Calu3 (cell line): ENCODE data around the gene LRRC1. TPM values are rescaled to one million over a fixed set of nuclear protein-coding genes. Genes with fewer than 3 reads are reported as not detected.

Experiments used
- BruUV-seq: library from RNA; stranded (reverse); fragments of 400-500 nt; replicated peaks from 2 replicates; lab custom pipeline; 2021; lab: Mats Ljungman, UMichigan
- CTCF ChIA-PET: fragments of 300-600 bp; sonication (Branson Sonifier 250); formaldehyde crosslinking; loops from one replicate; lab custom pipeline; 2022; ENCODE audit warnings: antibody characterized with exemption; lab: Charles Lee
- DNase-seq: peaks from one replicate; pipeline ENCODE4 v3.0.0; 2022
- H3K27ac Mint-ChIP-seq: one replicate; pipeline ENCODE4 v1.8.0; 2022; ENCODE audit warnings: mixed read lengths; ENCODE audit not compliant: unreplicated experiment
- H3K27me3 Mint-ChIP-seq: one replicate; pipeline ENCODE4 v1.8.0; 2022; ENCODE audit warnings: mixed read lengths; ENCODE audit not compliant: unreplicated experiment
- H3K36me3 Mint-ChIP-seq: one replicate; pipeline ENCODE4 v1.8.0; 2022; ENCODE audit warnings: mild to moderate bottlenecking, moderate library complexity, mixed read lengths; ENCODE audit not compliant: insufficient read depth, unreplicated experiment
- H3K4me1 Mint-ChIP-seq: one replicate; pipeline ENCODE4 v1.8.0; 2022; ENCODE audit warnings: mild to moderate bottlenecking, low read depth, mixed read lengths; ENCODE audit not compliant: unreplicated experiment
- H3K4me3 Mint-ChIP-seq: one replicate; pipeline ENCODE4 v1.8.0; 2022; ENCODE audit warnings: mild to moderate bottlenecking, low read depth, moderate library complexity, mixed read lengths; ENCODE audit not compliant: unreplicated experiment
- H3K9me3 Mint-ChIP-seq: one replicate; pipeline ENCODE4 v1.8.0; 2022; ENCODE audit warnings: low read depth, mixed read lengths; ENCODE audit not compliant: unreplicated experiment
- CTCF ChIP-seq: fragments of 200-600 bp; IDR thresholded peaks from one replicate; pipeline ENCODE4 v1.8.0; 2022; ENCODE audit warnings: antibody characterized with exemption; ENCODE audit not compliant: unreplicated experiment
- intact Hi-C: fragments of 100-400 bp; cut with micrococcal nuclease; formaldehyde crosslinking; loops from one replicate; pipeline ENCODE4 v1.10.0; 2022; ENCODE audit not compliant: unreplicated experiment
- total RNA-seq: library from RNA; stranded (reverse); gene quantifications from 2 replicates; pipeline ENCODE4 v1.2.3, GENCODE V29; 2022

LRRC1 gene
- total RNA-seq, 1 experiment from 2014 or later, result 26.6 TPM

GRCh38 chr6:53931086-53931485 lies 136.3 kb downstream of the LRRC1 start:
- CTCF ChIA-PET, result no interaction called here
- no peak for TF ChIP-seq CTCF
- Mint-ChIP-seq H3K4me1 (peaks cover 42% of the 10 kb centered on the region), H3K27me3 (no peaks in the 10 kb centered on the region), H3K4me3 (no peak overlapping the region), H3K9me3 (no peaks in the 10 kb centered on the region), H3K36me3 (peaks cover 17% of the 10 kb centered on the region), H3K27ac (no peak overlapping the region)
- intact Hi-C loops, result no loop called here
- BruUV-seq, result no TSS peak
- no peak for DNase-seq

GRCh38 chr6:53932516-53932915 lies 137.7 kb downstream of the LRRC1 start:
- no TSS peak for BruUV-seq
- Mint-ChIP-seq H3K27ac (no peak overlapping the region), H3K4me3 (no peak overlapping the region), H3K9me3 (no peaks in the 10 kb centered on the region), H3K4me1 (peaks cover 30% of the 10 kb centered on the region), H3K36me3 (peaks cover 11% of the 10 kb centered on the region), H3K27me3 (no peaks in the 10 kb centered on the region)
- intact Hi-C loops, result no loop called here
- CTCF ChIA-PET, result no interaction called here
- TF ChIP-seq CTCF, result no peak
- DNase-seq, result no peak

- Mint-ChIP-seq H3K4me3 (no peak overlapping the region), H3K27ac (no peak overlapping the region), H3K4me1 (peaks cover 15% of the 10 kb centered on the region), H3K27me3 (no peaks in the 10 kb centered on the region), H3K36me3 (peaks cover 8% of the 10 kb centered on the region), H3K9me3 (no peaks in the 10 kb centered on the region)
- no TSS peak for BruUV-seq
- no peak for DNase-seq
- intact Hi-C loops, result no loop called here
- no peak for TF ChIP-seq CTCF
- CTCF ChIA-PET, result no interaction called here
Observed at GRCh38 chr6:53934023-53934422, 139.2 kb downstream of the LRRC1 start.

- no peak for TF ChIP-seq CTCF
- no peaks in the 10 kb centered on the region for H3K27me3 Mint-ChIP-seq
- H3K9me3 Mint-ChIP-seq, result no peaks in the 10 kb centered on the region
- DNase-seq, result no peak
- no peak overlapping the region for H3K27ac Mint-ChIP-seq
- intact Hi-C loops, result no loop called here
- CTCF ChIA-PET, result no interaction called here
- no peaks in the 10 kb centered on the region for H3K4me1 Mint-ChIP-seq
- no peaks in the 10 kb centered on the region for H3K36me3 Mint-ChIP-seq
- no peak overlapping the region for H3K4me3 Mint-ChIP-seq
- no TSS peak for BruUV-seq
Observed at GRCh38 chr6:53937461-53937860, 142.7 kb downstream of the LRRC1 start.
